ENCODE results near the gene HMGCS1.

- no peak for TF ChIP-seq CTCF (IDR thresholded peaks at IDR 0.05)
- TF ChIP-seq ZFX (IDR thresholded peaks at IDR 0.05; ENCODE audit: borderline replicate concordance), result no peak
Measured at GRCh38 chr5:43332401-43332800, 19.2 kb upstream of the HMGCS1 start.

Measured in 22Rv1 (cell line).